Peyer's patch (tissue), 4 donors: ENCODE measurements around the gene HSPA8.
"Not testable (repeated sequence)": the region's sequence is repeated elsewhere in the genome, so short reads cannot be mapped to it uniquely, and the experiment has no call there.

Source experiments
- CTCF ChIP-seq, 6 experiments: fragments of 450-650 bp in 4 of 6; fragments of 200-600 bp in 2 of 6; sonication (generic) in 1 of 6; IDR thresholded peaks; one replicate each; pipeline ENCODE4 v1.5.1; 2017 to 2019; ENCODE audit warnings: antibody characterized with exemption in 6 of 6, mild to moderate bottlenecking in 3 of 6, moderate library complexity in 1 of 6
- POLR2A ChIP-seq, 2 donors: fragments of 450-650 bp; IDR thresholded peaks; one replicate each; pipeline ENCODE4 v1.5.1; 2017; ENCODE audit warnings: antibody characterized with exemption in 2 of 2, mild to moderate bottlenecking in 2 of 2, moderate library complexity in 2 of 2

- TF ChIP-seq CTCF, POLR2A (IDR thresholded peaks at IDR 0.05): not testable (repeated sequence)
Observed at GRCh38 chr11:123090168-123090567, 28.2 kb upstream of the HSPA8 start.
